Activated CD4-positive, alpha-beta T cell treated with anti-CD3 and anti-CD28 coated beads, Interleukin-2, amount 10 ng/mL, durations not matched to agents 24 days and 14 days (primary cell): Measurements from ENCODE around the gene RAPGEF1. TPM values are rescaled to one million over a fixed set of nuclear protein-coding genes. Genes with fewer than 3 reads are reported as not detected.

ENCODE experiments used
- DNase-seq: peaks from one replicate; pipeline ENCODE4 v3.0.0; 2022
- H3K27ac Mint-ChIP-seq: one replicate; pipeline ENCODE4 v1.8.0; 2022; ENCODE audit warnings: mild to moderate bottlenecking, mixed read lengths
- H3K27me3 Mint-ChIP-seq: one replicate; pipeline ENCODE4 v1.8.0; 2022; ENCODE audit warnings: mixed read lengths
- H3K36me3 Mint-ChIP-seq: one replicate; pipeline ENCODE4 v1.8.0; 2022; ENCODE audit warnings: low read depth, mild to moderate bottlenecking, mixed read lengths
- H3K4me1 Mint-ChIP-seq: one replicate; pipeline ENCODE4 v1.8.0; 2021; ENCODE audit warnings: mixed read lengths
- H3K4me3 Mint-ChIP-seq: one replicate; pipeline ENCODE4 v1.8.0; 2022; ENCODE audit warnings: mild to moderate bottlenecking, moderate library complexity, mixed read lengths
- H3K9me3 Mint-ChIP-seq: one replicate; pipeline ENCODE4 v1.8.0; 2021; ENCODE audit warnings: mixed read lengths
- intact Hi-C: fragments of 100-400 bp; cut with micrococcal nuclease; formaldehyde crosslinking; loops from one replicate; pipeline ENCODE4 v1.15.1; 2023
- total RNA-seq: library from RNA; stranded (reverse); gene quantifications from 2 replicates; pipeline ENCODE4 v1.2.3, GENCODE V29; 2022

Gene RAPGEF1
- total RNA-seq = 150 and 153 TPM in 2 replicates

DNA sequence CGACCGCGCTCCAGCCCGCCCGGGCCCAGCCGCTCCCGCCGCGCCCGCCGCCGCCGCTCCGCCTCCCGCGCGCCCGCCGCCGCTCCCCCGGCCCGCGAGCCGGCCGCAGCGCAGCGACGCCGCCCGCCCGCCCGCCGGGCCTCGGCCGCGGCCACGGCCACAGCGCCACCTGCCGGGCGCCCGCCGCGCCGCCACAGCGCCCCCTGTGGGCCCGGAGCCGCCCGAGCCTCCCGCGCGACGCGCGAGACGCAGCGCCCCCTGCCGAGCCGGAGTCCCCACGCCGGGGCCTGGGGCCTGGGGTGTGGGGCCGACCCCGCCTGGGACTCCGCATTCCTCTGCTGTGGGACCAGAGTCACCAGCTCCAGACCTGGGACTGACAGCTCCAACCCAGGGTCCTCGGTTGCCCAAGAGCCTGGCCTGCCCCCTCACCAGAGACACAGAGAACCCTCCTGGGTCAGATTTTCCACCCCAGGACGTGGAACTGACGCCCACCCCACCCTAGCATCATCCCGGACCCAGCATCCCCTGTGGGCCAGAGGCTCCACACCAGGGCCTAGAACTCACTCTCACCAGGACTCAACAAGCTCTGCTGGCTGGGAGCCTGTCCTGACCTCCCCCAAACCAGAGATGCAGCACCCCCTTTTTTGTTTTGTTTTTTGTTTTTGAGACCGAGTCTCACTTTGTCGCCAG is at the start of gene RAPGEF1:
RAPGEF1 (minus strand) TSS at position 118 of the 690 bp plus-strand sequence. CDS start 246 bp downstream, outside the sequence.
- no peaks in the 10 kb centered on the region for H3K9me3 Mint-ChIP-seq

DNA sequence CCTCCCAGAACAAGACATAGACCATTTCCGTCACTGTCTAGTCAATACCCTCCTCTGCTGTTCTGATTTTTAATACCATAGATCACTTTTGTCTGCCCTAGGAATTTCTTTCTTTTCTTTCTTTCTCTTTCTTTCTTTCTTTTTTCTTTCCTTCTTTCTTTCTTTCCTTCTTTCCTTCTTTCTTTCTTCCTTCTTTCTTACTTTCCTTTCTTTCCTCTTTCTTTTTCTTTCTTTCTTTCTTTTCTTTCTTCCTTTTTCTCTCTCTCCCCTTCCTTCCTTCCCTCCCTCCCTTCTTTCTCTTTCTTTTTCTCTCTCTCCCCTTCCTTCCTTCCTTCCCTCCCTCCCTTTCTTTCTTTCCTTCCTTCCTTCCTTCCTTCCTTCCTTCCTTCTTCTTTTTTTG is 49.0 kb upstream of the RAPGEF1 start:
- intact Hi-C loops = no loop called here
- Mint-ChIP-seq H3K27ac (no peak overlapping the region), H3K36me3 (no peaks in the 10 kb centered on the region), H3K9me3 (no peaks in the 10 kb centered on the region), H3K27me3 (peaks cover 16% of the 10 kb centered on the region), H3K4me1 (no peaks in the 10 kb centered on the region), H3K4me3 (no peak overlapping the region)
- no peak for DNase-seq

More for the DNA sequence above, at the start of gene RAPGEF1:
- H3K27ac Mint-ChIP-seq = peak within 1 kb of the TSS; percentile 93
- H3K36me3 Mint-ChIP-seq = peaks cover 24% of the 10 kb centered on the region
- peak; percentile 97 for DNase-seq
- no peaks in the 10 kb centered on the region for H3K27me3 Mint-ChIP-seq
- intact Hi-C loops = loop anchor here (1.0 to 10.0 kb wide), 4 partner anchors 11 to 465 kb away; partner anchors contain the start of gene FAM78A
- H3K4me3 Mint-ChIP-seq = peak within 1 kb of the TSS; percentile 100
- peaks cover 60% of the 10 kb centered on the region for H3K4me1 Mint-ChIP-seq

- Mint-ChIP-seq H3K36me3 (no peaks in the 10 kb centered on the region), H3K27me3 (peaks cover 25% of the 10 kb centered on the region), H3K27ac (no peak overlapping the region), H3K9me3 (no peaks in the 10 kb centered on the region), H3K4me3 (no peak overlapping the region), H3K4me1 (no peaks in the 10 kb centered on the region)
- no peak for DNase-seq
- intact Hi-C loops = no loop called here
Measured at GRCh38 chr9:131787838-131788237, 48.0 kb upstream of the RAPGEF1 start.

DNA sequence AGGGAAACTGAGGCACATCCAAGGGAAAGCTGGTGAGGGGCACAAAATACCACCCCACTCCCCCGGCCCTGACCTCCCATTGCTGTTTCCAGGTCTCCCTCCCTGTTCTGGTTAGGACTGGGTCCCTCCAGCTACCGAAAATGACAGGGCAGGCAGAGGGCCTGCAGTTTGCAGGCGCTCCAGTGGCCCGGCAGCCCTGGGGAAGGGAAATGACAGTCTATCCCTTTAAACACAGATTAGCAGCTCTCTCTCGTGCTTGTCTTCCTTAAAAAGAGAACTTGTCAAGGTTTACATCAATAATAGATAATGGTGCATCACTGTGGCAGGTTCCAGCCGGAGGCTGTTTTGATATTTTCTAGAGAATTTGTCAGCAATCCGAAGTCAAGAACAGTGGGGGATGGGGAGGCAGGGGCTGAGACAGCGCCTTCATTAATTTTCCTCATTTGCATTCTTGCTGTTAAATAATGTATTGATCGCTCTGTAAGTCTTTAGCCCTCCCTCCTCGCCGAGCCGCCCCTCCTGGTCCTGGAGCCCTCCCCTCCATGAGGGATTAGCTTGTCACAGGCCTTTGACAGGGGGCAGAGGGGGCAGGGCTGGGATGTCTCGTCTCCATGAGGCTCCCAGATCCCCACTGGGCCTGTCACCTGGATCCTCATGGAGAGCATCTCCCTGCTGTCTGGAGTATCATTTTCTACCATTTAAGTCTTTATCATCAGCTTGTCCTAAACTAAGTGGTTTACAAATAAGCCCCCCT is 45.0 kb upstream of the RAPGEF1 start:
- Mint-ChIP-seq H3K4me3 (no peak overlapping the region), H3K9me3 (no peaks in the 10 kb centered on the region), H3K36me3 (no peaks in the 10 kb centered on the region), H3K27ac (no peak overlapping the region), H3K27me3 (peaks cover 29% of the 10 kb centered on the region), H3K4me1 (peaks cover 2% of the 10 kb centered on the region)
- no peak for DNase-seq
- intact Hi-C loops = no loop called here

DNA sequence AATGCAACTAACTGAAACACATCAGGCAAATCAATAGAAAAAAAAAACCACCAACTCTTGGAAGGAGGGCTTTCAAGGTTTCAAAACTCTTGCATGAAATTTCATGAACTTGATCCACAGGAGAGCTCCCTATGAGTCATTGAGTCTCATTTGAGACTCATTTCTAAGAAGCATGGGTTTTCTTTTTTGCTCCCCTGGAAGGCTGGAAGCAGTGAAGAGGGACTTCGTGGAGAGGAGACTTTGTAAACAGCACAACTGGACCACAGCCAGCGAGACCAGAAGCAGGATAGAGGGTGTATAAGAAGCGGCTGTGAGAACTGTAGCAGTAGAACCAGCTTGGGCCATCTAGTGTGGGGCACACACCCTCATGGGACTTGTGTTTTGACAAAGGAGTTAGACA is 41.2 kb upstream of the RAPGEF1 start:
- Mint-ChIP-seq H3K27ac (no peak overlapping the region), H3K9me3 (no peaks in the 10 kb centered on the region), H3K36me3 (no peaks in the 10 kb centered on the region), H3K4me1 (peaks cover 2% of the 10 kb centered on the region), H3K27me3 (peaks cover 20% of the 10 kb centered on the region), H3K4me3 (no peak overlapping the region)
- no peak for DNase-seq
- intact Hi-C loops = no loop called here

- intact Hi-C loops = no loop called here
- Mint-ChIP-seq H3K27me3 (peaks cover 1% of the 10 kb centered on the region), H3K27ac (no peak overlapping the region), H3K4me3 (no peak overlapping the region), H3K36me3 (no peaks in the 10 kb centered on the region), H3K4me1 (peaks cover 2% of the 10 kb centered on the region), H3K9me3 (no peaks in the 10 kb centered on the region)
- peak; percentile 85 for DNase-seq
Measured at GRCh38 chr9:131776473-131776872, 36.6 kb upstream of the RAPGEF1 start.

- H3K4me1 Mint-ChIP-seq = peaks cover under 1% of the 10 kb centered on the region
- no peak overlapping the region for H3K4me3 Mint-ChIP-seq
- no peaks in the 10 kb centered on the region for H3K36me3 Mint-ChIP-seq
- peaks cover 2% of the 10 kb centered on the region for H3K27me3 Mint-ChIP-seq
- H3K9me3 Mint-ChIP-seq = no peaks in the 10 kb centered on the region
- DNase-seq = no peak
- no peak overlapping the region for H3K27ac Mint-ChIP-seq
- intact Hi-C loops = no loop called here
Measured at GRCh38 chr9:131776036-131776435, 36.2 kb upstream of the RAPGEF1 start.

DNA sequence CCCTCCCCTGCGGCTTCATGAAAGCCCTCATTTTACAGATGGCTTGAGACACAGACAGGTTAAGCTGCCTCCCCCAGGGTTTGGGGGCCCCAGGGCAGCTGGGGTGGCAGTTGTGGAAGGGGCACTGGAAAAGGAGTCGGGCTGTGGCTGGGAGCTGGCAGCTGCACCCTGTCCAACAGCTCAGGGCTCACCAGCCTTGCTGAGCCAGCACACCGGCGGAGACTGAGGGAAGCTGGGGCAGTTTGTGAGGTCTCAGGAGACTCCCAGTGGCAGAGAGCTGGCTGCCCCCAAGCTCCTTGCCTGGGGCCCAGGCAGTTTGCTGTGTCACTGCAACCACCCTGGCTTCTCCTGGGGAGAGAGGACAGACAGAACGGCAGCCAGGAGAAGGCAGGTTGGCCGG is 34.8 kb upstream of the RAPGEF1 start:
- H3K4me3 Mint-ChIP-seq = no peak overlapping the region
- H3K27me3 Mint-ChIP-seq = peaks cover 11% of the 10 kb centered on the region
- H3K36me3 Mint-ChIP-seq = no peaks in the 10 kb centered on the region
- H3K9me3 Mint-ChIP-seq = no peaks in the 10 kb centered on the region
- DNase-seq = no peak
- no peaks in the 10 kb centered on the region for H3K4me1 Mint-ChIP-seq
- intact Hi-C loops = no loop called here
- no peak overlapping the region for H3K27ac Mint-ChIP-seq

- intact Hi-C loops = no loop called here
- H3K36me3 Mint-ChIP-seq = no peaks in the 10 kb centered on the region
- H3K4me1 Mint-ChIP-seq = no peaks in the 10 kb centered on the region
- H3K9me3 Mint-ChIP-seq = no peaks in the 10 kb centered on the region
- H3K27ac Mint-ChIP-seq = no peak overlapping the region
- H3K27me3 Mint-ChIP-seq = peaks cover 11% of the 10 kb centered on the region
- peak; percentile 83 for DNase-seq
- H3K4me3 Mint-ChIP-seq = no peak overlapping the region
Measured at GRCh38 chr9:131773911-131774379, 34.1 kb upstream of the RAPGEF1 start.

GRCh38 chr9:131772940-131773339 is 33.1 kb upstream of the RAPGEF1 start:
- intact Hi-C loops = no loop called here

DNA sequence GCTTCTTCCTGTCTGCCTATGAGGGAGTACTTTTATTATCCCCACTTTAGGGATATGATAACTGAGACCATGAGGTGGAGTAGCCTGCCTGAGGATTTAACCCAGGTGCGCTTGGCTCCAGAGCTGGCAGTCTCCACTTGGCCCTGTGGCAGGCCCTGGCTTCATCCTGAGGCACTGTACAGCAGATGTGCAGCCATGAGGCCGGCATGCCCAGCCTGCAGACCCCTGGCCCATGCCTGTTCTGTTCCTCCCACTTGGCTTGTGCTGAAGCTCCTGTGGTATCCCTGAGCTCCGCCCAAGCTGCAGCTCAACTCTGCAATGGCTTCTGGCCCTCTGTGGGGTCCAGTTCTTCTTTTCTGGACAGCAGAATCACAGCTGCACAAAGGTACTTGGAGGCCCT is 31.8 kb upstream of the RAPGEF1 start:
- no peak overlapping the region for H3K27ac Mint-ChIP-seq
- intact Hi-C loops = no loop called here
- H3K27me3 Mint-ChIP-seq = peaks cover 14% of the 10 kb centered on the region
- H3K4me1 Mint-ChIP-seq = no peaks in the 10 kb centered on the region
- no peak overlapping the region for H3K4me3 Mint-ChIP-seq
- no peaks in the 10 kb centered on the region for H3K9me3 Mint-ChIP-seq
- DNase-seq = no peak
- H3K36me3 Mint-ChIP-seq = no peaks in the 10 kb centered on the region

More at GRCh38 chr9:131772940-131773339, 33.1 kb upstream of the RAPGEF1 start:
- DNase-seq = no peak
- H3K27me3 Mint-ChIP-seq = peaks cover 14% of the 10 kb centered on the region
- H3K9me3 Mint-ChIP-seq = no peaks in the 10 kb centered on the region
- H3K4me1 Mint-ChIP-seq = no peaks in the 10 kb centered on the region
- no peak overlapping the region for H3K27ac Mint-ChIP-seq
- no peak overlapping the region for H3K4me3 Mint-ChIP-seq
- no peaks in the 10 kb centered on the region for H3K36me3 Mint-ChIP-seq

- Mint-ChIP-seq H3K9me3 (no peaks in the 10 kb centered on the region), H3K36me3 (no peaks in the 10 kb centered on the region), H3K27me3 (peaks cover 31% of the 10 kb centered on the region), H3K4me1 (no peaks in the 10 kb centered on the region), H3K4me3 (no peak overlapping the region), H3K27ac (no peak overlapping the region)
- no peak for DNase-seq
- intact Hi-C loops = no loop called here
Measured at GRCh38 chr9:131769361-131769760, 29.5 kb upstream of the RAPGEF1 start.

DNA sequence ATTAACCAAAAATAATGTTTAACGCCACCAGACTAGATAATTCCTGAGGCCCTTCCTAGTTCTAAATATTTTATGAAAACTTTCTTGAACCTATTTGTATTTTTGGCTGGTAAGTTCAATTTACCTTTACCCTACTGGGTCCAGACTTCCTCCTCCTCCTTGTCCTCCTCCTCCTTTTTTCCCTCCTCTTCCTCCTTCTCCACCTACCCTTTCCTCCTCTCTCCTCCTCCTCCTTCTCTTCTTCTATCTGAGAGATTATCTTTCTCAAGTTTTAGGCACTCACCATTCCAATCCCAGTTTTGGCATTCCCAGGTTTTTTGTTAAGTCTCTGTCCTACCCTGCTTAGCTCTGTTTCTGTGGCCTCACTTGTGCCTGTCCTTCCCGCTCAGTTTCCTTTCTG is 24.7 kb upstream of the RAPGEF1 start:
- Mint-ChIP-seq H3K4me1 (no peaks in the 10 kb centered on the region), H3K27ac (no peak overlapping the region), H3K27me3 (peaks cover 20% of the 10 kb centered on the region), H3K4me3 (no peak overlapping the region), H3K9me3 (no peaks in the 10 kb centered on the region), H3K36me3 (no peaks in the 10 kb centered on the region)
- DNase-seq = no peak
- intact Hi-C loops = no loop called here

- H3K27me3 Mint-ChIP-seq = peaks cover 28% of the 10 kb centered on the region
- H3K9me3 Mint-ChIP-seq = no peaks in the 10 kb centered on the region
- peaks cover 2% of the 10 kb centered on the region for H3K4me1 Mint-ChIP-seq
- no peak overlapping the region for H3K4me3 Mint-ChIP-seq
- H3K27ac Mint-ChIP-seq = no peak overlapping the region
- H3K36me3 Mint-ChIP-seq = no peaks in the 10 kb centered on the region
- intact Hi-C loops = loop anchor here (1.0 to 2.0 kb wide), 3 partner anchors 404 to 490 kb away; no protein-coding TSS in a partner anchor
- peak; percentile 94 for DNase-seq
Measured at GRCh38 chr9:131762356-131762932, 22.6 kb upstream of the RAPGEF1 start.
